Measurements from ENCODE around the gene RMDN3.

DNA sequence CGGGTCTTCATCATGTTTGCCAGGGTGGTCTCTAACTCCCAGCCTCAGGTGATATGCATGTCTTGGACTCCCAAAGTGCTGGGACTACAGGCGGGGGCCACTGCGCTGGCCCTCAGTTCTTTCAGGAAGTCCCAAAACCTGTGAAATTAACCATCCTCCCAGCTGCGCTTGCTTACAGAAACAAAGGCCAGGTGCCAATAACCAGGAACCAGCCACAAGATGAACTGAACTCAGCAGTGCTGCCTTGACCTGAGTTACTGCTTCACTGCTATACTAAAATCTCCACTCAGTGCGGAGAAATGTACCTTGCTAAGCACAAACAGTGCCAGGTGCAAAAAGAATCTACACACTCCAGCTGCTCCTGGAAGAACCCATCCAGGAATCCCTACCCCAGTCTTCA, 4.9 kb upstream of the RMDN3 start:
- TF ChIP-seq, protein P1, sequence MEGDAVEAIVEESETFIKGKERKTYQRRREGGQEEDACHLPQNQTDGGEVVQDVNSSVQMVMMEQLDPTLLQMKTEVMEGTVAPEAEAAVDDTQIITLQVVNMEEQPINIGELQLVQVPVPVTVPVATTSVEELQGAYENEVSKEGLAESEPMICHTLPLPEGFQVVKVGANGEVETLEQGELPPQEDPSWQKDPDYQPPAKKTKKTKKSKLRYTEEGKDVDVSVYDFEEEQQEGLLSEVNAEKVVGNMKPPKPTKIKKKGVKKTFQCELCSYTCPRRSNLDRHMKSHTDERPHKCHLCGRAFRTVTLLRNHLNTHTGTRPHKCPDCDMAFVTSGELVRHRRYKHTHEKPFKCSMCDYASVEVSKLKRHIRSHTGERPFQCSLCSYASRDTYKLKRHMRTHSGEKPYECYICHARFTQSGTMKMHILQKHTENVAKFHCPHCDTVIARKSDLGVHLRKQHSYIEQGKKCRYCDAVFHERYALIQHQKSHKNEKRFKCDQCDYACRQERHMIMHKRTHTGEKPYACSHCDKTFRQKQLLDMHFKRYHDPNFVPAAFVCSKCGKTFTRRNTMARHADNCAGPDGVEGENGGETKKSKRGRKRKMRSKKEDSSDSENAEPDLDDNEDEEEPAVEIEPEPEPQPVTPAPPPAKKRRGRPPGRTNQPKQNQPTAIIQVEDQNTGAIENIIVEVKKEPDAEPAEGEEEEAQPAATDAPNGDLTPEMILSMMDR (conservative IDR thresholded peaks at IDR 0.05; ENCODE audit: low read length) = no peak
- no peak for TF ChIP-seq EZH2phosphoT487 (IDR thresholded peaks at IDR 0.05; ENCODE audit: borderline replicate concordance)

Data from Loucy (cell line).